AG04450 (cell line): ENCODE measurements around the gene SEMA3A. TPM values are rescaled to one million over a fixed set of nuclear protein-coding genes. Genes with fewer than 3 reads are reported as not detected.
"Not testable (repeated sequence)": the region's sequence is repeated elsewhere in the genome, so short reads cannot be mapped to it uniquely, and the experiment has no call there.

Experiments used
- CTCF ChIA-PET: fragments of 300-600, 350-600 bp; formaldehyde crosslinking; extraction: SDS; loops from one replicate; lab custom pipeline; 2022; ENCODE audit warnings: antibody characterized with exemption, inconsistent platforms; lab: Charles Lee
- POLR2A ChIA-PET: fragments of 350-600 bp; formaldehyde crosslinking; extraction: SDS; loops from one replicate; lab custom pipeline; 2021; ENCODE audit warnings: antibody characterized with exemption, inconsistent platforms; lab: Yijun Ruan, JAX
- DNase-seq: peaks from one replicate; pipeline ENCODE4 v3.0.0-alpha.2; 2011; ENCODE audit warnings: low read depth, low spot score
- H3K27ac ChIP-seq: one replicate; pipeline ENCODE4 v1.5.1; 2012; ENCODE audit warnings: low read depth, low read length, control low read depth
- H3K27me3 ChIP-seq: one replicate; pipeline ENCODE4 v1.6.0; 2012; ENCODE audit warnings: low read length; ENCODE audit not compliant: control insufficient read depth, insufficient read depth
- H3K4me3 ChIP-seq: 2 replicates; pipeline ENCODE4 v1.5.1; 2011; ENCODE audit warnings: mild to moderate bottlenecking, low read depth, low read length, control low read depth
- H3K9me3 ChIP-seq: 2 replicates; pipeline ENCODE4 v1.5.1; 2012; ENCODE audit warnings: low read length; ENCODE audit not compliant: control insufficient read depth, insufficient read depth
- CTCF ChIP-seq: IDR thresholded peaks from 2 replicates; pipeline ENCODE4 v1.5.1; 2011; ENCODE audit warnings: low read depth, low read length, control low read depth, inconsistent platforms
- polyA plus RNA-seq: library from polyadenylated mRNA; depleted of rRNA; stranded (reverse); fragments of >200 nt; gene quantifications from 2 replicates; pipeline ENCODE4 v1.2.3, GENCODE V29; 2011

SEMA3A gene
- polyA plus RNA-seq, 1 experiment, result 80.2 TPM

GRCh38 chr7:84070770-84071169 is 123.8 kb downstream of the SEMA3A start:
- ChIA-PET CTCF (no interaction called here), POLR2A (no interaction called here)

GRCh38 chr7:84069999-84070500 is 124.5 kb downstream of the SEMA3A start:
- Histone ChIP-seq H3K27ac (no peak overlapping the region), H3K4me3 (no peak overlapping the region), H3K27me3 (no peaks in the 10 kb centered on the region), H3K9me3 (no peaks in the 10 kb centered on the region)
- no peak for TF ChIP-seq CTCF
- DNase-seq, result no peak
- ChIA-PET CTCF (no interaction called here), POLR2A (no interaction called here)

More at GRCh38 chr7:84070770-84071169, 123.8 kb downstream of the SEMA3A start:
- no peak for DNase-seq
- H3K27me3 ChIP-seq, result no peaks in the 10 kb centered on the region
- H3K27ac ChIP-seq, result no peak overlapping the region
- H3K9me3 ChIP-seq, result no peaks in the 10 kb centered on the region
- no peak for TF ChIP-seq CTCF
- H3K4me3 ChIP-seq, result no peak overlapping the region

- TF ChIP-seq CTCF, result no peak
- H3K27ac ChIP-seq, result no peak overlapping the region
- DNase-seq, result no peak
- CTCF ChIA-PET, result no interaction called here
- H3K9me3 ChIP-seq, result no peaks in the 10 kb centered on the region
- H3K4me3 ChIP-seq, result no peak overlapping the region
- POLR2A ChIA-PET, result no interaction called here
- no peaks in the 10 kb centered on the region for H3K27me3 ChIP-seq
These were observed 125.6 kb downstream of the SEMA3A start for GRCh38 chr7:84069033-84069432.

- CTCF ChIA-PET, H3K27ac ChIP-seq, H3K9me3 ChIP-seq, H3K27me3 ChIP-seq, H3K4me3 ChIP-seq, DNase-seq, POLR2A ChIA-PET: not testable (repeated sequence)
These were observed 132.1 kb downstream of the SEMA3A start for GRCh38 chr7:84062489-84062901.

- TF ChIP-seq CTCF, result no peak
- CTCF ChIA-PET, result no interaction called here
- no peak for DNase-seq
- Histone ChIP-seq H3K4me3 (no peak overlapping the region), H3K9me3 (peaks cover 5% of the 10 kb centered on the region), H3K27ac (peak overlapping the region; percentile 25), H3K27me3 (no peaks in the 10 kb centered on the region)
- POLR2A ChIA-PET, result no interaction called here
These were observed 133.8 kb downstream of the SEMA3A start for GRCh38 chr7:84060760-84061261.
